ENCODE results near the gene C4orf46. TPM values are rescaled to one million over a fixed set of nuclear protein-coding genes. Genes with fewer than 3 reads are reported as not detected.

C4orf46 gene
- total and polyA plus RNA-seq, 2 donors (not counting 3 experiments of a cell fraction or from before 2014, with no cell fraction given): 9.4 to 19.6 TPM

GRCh38 chr4:158636619-158637018 lies 35.1 kb downstream of the C4orf46 start:
- H3K9me3 ChIP-seq (replicated peaks; ENCODE audit: control insufficient read depth, insufficient read depth, low read length): no peaks in the 10 kb centered on the region
- dilution Hi-C loops (cut with MboI; ENCODE audit: extremely low pct_ligation_motif_present, low sequenced_read_pairs) (no loop called here), intact Hi-C loops (cut with micrococcal nuclease) (no loop called here)
- H3K27ac ChIP-seq (ENCODE audit: insufficient read depth, low read depth, low read length): no peak overlapping the region
- no peak overlapping the region for H2AFZ ChIP-seq (ENCODE audit: low read depth, low read length)
- BruUV-seq (replicated peaks): no TSS peak
- no peak overlapping the region for H3K9ac ChIP-seq (replicated peaks; ENCODE audit: extremely low read depth, insufficient read depth, low read length)
- no peak overlapping the region for H3K4me2 ChIP-seq (ENCODE audit: insufficient read depth, low read length)
- no peaks in the 10 kb centered on the region for H3K9me1 ChIP-seq (replicated peaks; ENCODE audit: control insufficient read depth, extremely low read depth, insufficient read depth, low read length)
- H3K36me3 ChIP-seq (ENCODE audit: control insufficient read depth in 2 of 2, extremely low read depth in 1 of 2, insufficient read depth in 2 of 2, low read length in 2 of 2): no peaks in the 10 kb centered on the region
- CTCF ChIA-PET: no interaction called here
- POLR2A ChIA-PET: no interaction called here
- no peak for FAIRE-seq
- H3K4me1 ChIP-seq (ENCODE audit: control insufficient read depth, extremely low read depth, insufficient read depth, low read length): no peaks in the 10 kb centered on the region
- H3K79me2 ChIP-seq (ENCODE audit: control insufficient read depth, insufficient read depth, low read length): no peaks in the 10 kb centered on the region
- no peaks in the 10 kb centered on the region for H4K20me1 ChIP-seq (replicated peaks; ENCODE audit: control insufficient read depth, extremely low read depth, insufficient read depth, low read length)
- no peaks in the 10 kb centered on the region for H3K27me3 ChIP-seq (ENCODE audit: control insufficient read depth in 2 of 2, insufficient read depth in 2 of 2, low read length in 2 of 2)
- no peak for TF ChIP-seq POLR2A (IDR thresholded peaks at IDR 0.05; ENCODE audit: low read depth, low read length)
- TF ChIP-seq FOS (IDR thresholded peaks at IDR 0.05; ENCODE audit: borderline replicate concordance, insufficient read depth, low read length): no peak
- TF ChIP-seq POLR2AphosphoS5 (IDR thresholded peaks at IDR 0.05; ENCODE audit: insufficient read depth, low read depth, low read length): no peak
- TF ChIP-seq, protein P1, sequence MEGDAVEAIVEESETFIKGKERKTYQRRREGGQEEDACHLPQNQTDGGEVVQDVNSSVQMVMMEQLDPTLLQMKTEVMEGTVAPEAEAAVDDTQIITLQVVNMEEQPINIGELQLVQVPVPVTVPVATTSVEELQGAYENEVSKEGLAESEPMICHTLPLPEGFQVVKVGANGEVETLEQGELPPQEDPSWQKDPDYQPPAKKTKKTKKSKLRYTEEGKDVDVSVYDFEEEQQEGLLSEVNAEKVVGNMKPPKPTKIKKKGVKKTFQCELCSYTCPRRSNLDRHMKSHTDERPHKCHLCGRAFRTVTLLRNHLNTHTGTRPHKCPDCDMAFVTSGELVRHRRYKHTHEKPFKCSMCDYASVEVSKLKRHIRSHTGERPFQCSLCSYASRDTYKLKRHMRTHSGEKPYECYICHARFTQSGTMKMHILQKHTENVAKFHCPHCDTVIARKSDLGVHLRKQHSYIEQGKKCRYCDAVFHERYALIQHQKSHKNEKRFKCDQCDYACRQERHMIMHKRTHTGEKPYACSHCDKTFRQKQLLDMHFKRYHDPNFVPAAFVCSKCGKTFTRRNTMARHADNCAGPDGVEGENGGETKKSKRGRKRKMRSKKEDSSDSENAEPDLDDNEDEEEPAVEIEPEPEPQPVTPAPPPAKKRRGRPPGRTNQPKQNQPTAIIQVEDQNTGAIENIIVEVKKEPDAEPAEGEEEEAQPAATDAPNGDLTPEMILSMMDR (IDR thresholded peaks at IDR 0.05; ENCODE audit: extremely low read depth in 1 of 2, insufficient read depth in 1 of 2, low read depth in 1 of 2, low read length in 2 of 2): no peak
- TF ChIP-seq MYC (IDR thresholded peaks at IDR 0.05; ENCODE audit: low read depth, low read length): no peak
- TF ChIP-seq GATA2 (IDR thresholded peaks at IDR 0.05; ENCODE audit: insufficient read depth, insufficient read length, low read depth, low read length): no peak
- TF ChIP-seq, protein P2, sequence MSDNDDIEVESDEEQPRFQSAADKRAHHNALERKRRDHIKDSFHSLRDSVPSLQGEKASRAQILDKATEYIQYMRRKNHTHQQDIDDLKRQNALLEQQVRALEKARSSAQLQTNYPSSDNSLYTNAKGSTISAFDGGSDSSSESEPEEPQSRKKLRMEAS (IDR thresholded peaks at IDR 0.05; ENCODE audit: insufficient read depth, insufficient read length): no peak
- no peak for TF ChIP-seq JUN (IDR thresholded peaks at IDR 0.05; ENCODE audit: borderline replicate concordance, insufficient read depth, insufficient read length, low read depth)
- TF ChIP-seq EZH2 (IDR thresholded peaks at IDR 0.05; ENCODE audit: borderline replicate concordance, low read depth, low read length, severe bottlenecking): no peak
- H3K4me3 ChIP-seq (replicated peaks in 1 of 3; ENCODE audit: insufficient read depth in 1 of 3, low read depth in 1 of 3, low read length in 3 of 3): no peak overlapping the region
- no peak for DNase-seq (ENCODE audit: low read depth, low spot score)
